Mononuclear cell (primary cell): ENCODE measurements around the gene TFE3. TPM values are rescaled to one million over a fixed set of nuclear protein-coding genes. Genes with fewer than 3 reads are reported as not detected.
"Not testable (repeated sequence)": the region's sequence is repeated elsewhere in the genome, so short reads cannot be mapped to it uniquely, and the experiment has no call there.

ENCODE experiments used
- H3K27me3 ChIP-seq: 2 replicates; pipeline ENCODE4 v1.6.0; 2011; ENCODE audit warnings: low read length, control low read depth; ENCODE audit not compliant: insufficient read depth
- H3K4me1 ChIP-seq: 2 replicates; pipeline ENCODE4 v1.5.1; 2011; ENCODE audit warnings: mild to moderate bottlenecking, low read length, control low read depth; ENCODE audit not compliant: insufficient read depth
- H3K4me3 ChIP-seq: 2 replicates; pipeline ENCODE4 v1.5.1; 2011; ENCODE audit warnings: mild to moderate bottlenecking, low read length, moderate library complexity
- H3K9me3 ChIP-seq: 2 replicates; pipeline ENCODE4 v1.5.1; 2011; ENCODE audit warnings: low read depth, mild to moderate bottlenecking, control low read depth, low read length
- total RNA-seq: library from RNA; depleted of rRNA; stranded (reverse); fragments of >200 nt; gene quantifications from one replicate; pipeline ENCODE4 v1.2.3, GENCODE V29; 2012

Gene TFE3
- total RNA-seq, 1 donor: 29.3 TPM

DNA sequence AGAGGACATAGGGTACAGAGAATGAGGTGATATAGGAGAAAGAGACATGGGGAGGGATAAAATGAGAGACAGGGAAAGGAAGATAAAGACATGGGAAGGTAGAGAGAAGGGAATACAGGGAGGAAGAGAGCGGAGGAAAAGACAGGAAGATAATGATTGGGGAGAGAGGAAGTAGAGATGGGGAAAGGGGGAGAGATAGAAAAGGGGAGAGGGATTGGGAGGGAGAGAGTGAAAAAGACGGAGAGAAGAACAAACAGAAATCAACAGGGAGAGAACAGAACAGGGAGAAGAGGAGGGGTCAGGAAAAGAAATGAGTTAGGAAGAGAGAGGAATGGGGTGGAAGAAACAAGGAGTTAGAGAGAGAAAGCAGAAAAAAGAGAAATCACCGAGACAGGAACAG is 45.7 kb downstream of the TFE3 start:
- no peak overlapping the region for H3K4me3 ChIP-seq
- no peaks in the 10 kb centered on the region for H3K27me3 ChIP-seq
- peaks cover 12% of the 10 kb centered on the region for H3K4me1 ChIP-seq
- no peaks in the 10 kb centered on the region for H3K9me3 ChIP-seq

DNA sequence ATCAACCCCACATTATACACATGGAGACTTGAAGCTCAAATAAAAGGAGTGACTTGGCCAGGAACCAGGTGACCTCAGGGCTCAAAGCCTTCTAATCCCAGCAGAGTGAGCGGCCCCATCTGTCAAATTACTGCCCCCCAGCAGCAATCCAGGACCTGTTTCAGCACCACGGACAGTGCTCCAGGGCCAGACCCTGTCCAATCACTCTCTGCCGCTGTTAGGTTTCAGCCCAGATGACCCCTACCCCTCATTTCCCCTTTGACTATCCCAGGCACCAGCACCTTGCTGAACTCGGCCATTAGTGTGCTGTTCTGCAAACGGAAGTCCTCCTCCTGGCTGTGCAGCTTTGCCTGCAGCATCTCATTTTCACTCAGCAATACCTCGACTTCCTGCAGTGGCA is 46.2 kb downstream of the TFE3 start:
- Histone ChIP-seq H3K27me3 (no peaks in the 10 kb centered on the region), H3K9me3 (no peaks in the 10 kb centered on the region), H3K4me1 (peaks cover 12% of the 10 kb centered on the region), H3K4me3 (no peak overlapping the region)

GRCh38 chrX:48992341-48992740 is 50.8 kb downstream of the TFE3 start:
- Histone ChIP-seq H3K4me3 (no peak overlapping the region), H3K4me1 (no peaks in the 10 kb centered on the region), H3K9me3 (no peaks in the 10 kb centered on the region), H3K27me3 (no peaks in the 10 kb centered on the region)

DNA sequence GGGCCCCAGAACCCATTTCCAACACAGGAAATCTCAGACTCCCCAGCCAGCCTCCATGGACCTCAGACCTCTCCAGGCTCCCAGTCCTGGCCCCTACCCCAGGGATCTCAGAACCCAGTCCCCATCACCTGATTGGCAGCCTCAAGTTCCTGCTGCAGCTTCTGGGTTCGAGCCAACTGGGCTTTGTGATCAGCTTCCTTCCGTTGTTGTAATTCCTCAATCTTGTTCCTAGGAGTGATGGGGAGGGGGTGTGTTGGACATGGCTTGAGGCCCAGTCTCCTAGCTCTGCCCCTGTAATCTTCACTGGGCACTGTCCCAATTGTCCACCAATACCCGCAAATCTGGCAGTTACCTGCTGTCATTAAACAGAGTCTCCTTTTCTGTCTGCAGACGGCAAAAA is 53.7 kb downstream of the TFE3 start:
- Histone ChIP-seq H3K4me3 (no peak overlapping the region), H3K27me3 (no peaks in the 10 kb centered on the region), H3K9me3 (no peaks in the 10 kb centered on the region), H3K4me1 (no peaks in the 10 kb centered on the region)

- H3K27me3 ChIP-seq: no peaks in the 10 kb centered on the region
- H3K4me3 ChIP-seq: no peak overlapping the region
- no peaks in the 10 kb centered on the region for H3K4me1 ChIP-seq
- no peaks in the 10 kb centered on the region for H3K9me3 ChIP-seq
Observed at GRCh38 chrX:48983896-48984295, 59.3 kb downstream of the TFE3 start.

- Histone ChIP-seq H3K4me3 (no peak overlapping the region), H3K4me1 (no peaks in the 10 kb centered on the region), H3K9me3 (no peaks in the 10 kb centered on the region), H3K27me3 (no peaks in the 10 kb centered on the region)
Observed at GRCh38 chrX:48983081-48983480, 60.1 kb downstream of the TFE3 start.

- no peaks in the 10 kb centered on the region for H3K4me1 ChIP-seq
- H3K9me3 ChIP-seq: no peaks in the 10 kb centered on the region
- no peaks in the 10 kb centered on the region for H3K27me3 ChIP-seq
- no peak overlapping the region for H3K4me3 ChIP-seq
Observed at GRCh38 chrX:48981178-48981577, 62.0 kb downstream of the TFE3 start.

DNA sequence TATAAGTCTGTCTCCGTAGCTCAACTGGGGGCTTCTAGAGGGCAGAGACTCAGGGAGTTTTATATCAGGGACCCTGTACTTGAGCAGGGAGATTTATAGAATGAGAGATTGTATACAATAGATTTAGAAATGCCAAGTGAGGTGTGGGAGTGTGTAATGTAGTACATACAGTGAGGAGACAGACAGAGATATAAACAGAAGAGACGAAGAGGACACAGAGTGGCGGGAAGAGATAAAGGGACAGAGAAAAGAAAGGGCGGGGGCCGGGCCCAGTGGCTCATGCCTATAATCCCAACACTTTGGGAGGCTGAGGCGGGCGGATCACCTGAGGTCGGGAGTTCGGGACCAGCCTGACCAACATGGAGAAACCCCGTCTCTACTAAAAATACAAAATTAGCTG is 62.8 kb downstream of the TFE3 start:
- not testable (repeated sequence) for H3K9me3 ChIP-seq

More for the DNA sequence above, 62.8 kb downstream of the TFE3 start:
- not testable (repeated sequence) for H3K4me1 ChIP-seq, H3K27me3 ChIP-seq, H3K4me3 ChIP-seq

Other genes with a start within 250 kb of the TFE3 start
- 21.5 TPM for gene HDAC6, start 241.3 kb downstream of the TFE3 start, total RNA-seq
- not detected for gene ERAS, start 216.8 kb downstream of the TFE3 start, total RNA-seq
- gene PCSK1N, start 207.7 kb downstream of the TFE3 start, total RNA-seq: 3.3 TPM
- gene TIMM17B, start 145.6 kb downstream of the TFE3 start, total RNA-seq: 18.3 TPM
- gene PQBP1, start 145.4 kb downstream of the TFE3 start, total RNA-seq: 37.6 TPM
- 8.5 TPM for gene SLC35A2, start 131.7 kb downstream of the TFE3 start, total RNA-seq
- gene PIM2, start 124.3 kb downstream of the TFE3 start, total RNA-seq: 239 TPM
- gene OTUD5, start 85.8 kb downstream of the TFE3 start, total RNA-seq: 56.1 TPM
- gene KCND1, start 71.5 kb downstream of the TFE3 start, total RNA-seq: 1.2 TPM
- gene GRIPAP1, start 41.1 kb downstream of the TFE3 start, total RNA-seq: 24.9 TPM
- 2.9 TPM for gene CCDC120, start 15.6 kb upstream of the TFE3 start, total RNA-seq
- gene PRAF2, start 30.6 kb upstream of the TFE3 start, total RNA-seq: 5.5 TPM
- gene WDR45, start 36.5 kb upstream of the TFE3 start, total RNA-seq: 48.7 TPM
- gene GPKOW, start 80.4 kb upstream of the TFE3 start, total RNA-seq: 8.9 TPM
- 0.42 TPM for gene MAGIX, start 119.4 kb upstream of the TFE3 start, total RNA-seq
- gene PLP2, start 128.5 kb upstream of the TFE3 start, total RNA-seq: 53.9 TPM
- gene PRICKLE3, start 143.0 kb upstream of the TFE3 start, total RNA-seq: 3.3 TPM
- gene SYP, start 156.8 kb upstream of the TFE3 start, total RNA-seq: 0.42 TPM
- gene CACNA1F, start 190.0 kb upstream of the TFE3 start, total RNA-seq: 0.31 TPM
- 10.1 TPM for gene CCDC22, start 192.1 kb upstream of the TFE3 start, total RNA-seq
- gene FOXP3, start 221.4 kb upstream of the TFE3 start, total RNA-seq: 0.94 TPM
- 3.6 TPM for gene PPP1R3F, start 226.4 kb upstream of the TFE3 start, total RNA-seq